Adipose tissue (tissue), 3 donors: ENCODE results near the gene UBE2D3. TPM values are rescaled to one million over a fixed set of nuclear protein-coding genes. Genes with fewer than 3 reads are reported as not detected.
"Not testable (repeated sequence)": the region's sequence is repeated elsewhere in the genome, so short reads cannot be mapped to it uniquely, and the experiment has no call there.

ENCODE experiments used
- H3K27ac ChIP-seq: one replicate; pipeline ENCODE4 v1.5.1; 2013; ENCODE audit warnings: low read depth, low read length
- WGBS, 3 donors: extraction: QIAGEN DNeasy Blood & Tissue Kit; methylation state at CpG; one replicate each; pipeline ENCODE4 v1.1.7; 2013; 5-methylcytosine and 5-hydroxymethylcytosine counted together
- polyA plus RNA-seq, 3 donors: library from polyadenylated mRNA; stranded (reverse); fragments of 200-250 nt; gene quantifications; one replicate each; pipeline ENCODE4 v1.2.3, GENCODE V29; 2013
- donor health status: healthy with polysubstance abuse.
- donor health status: Bipolar disorder and iron deficiency.
- donor health status: healthy.

The UBE2D3 gene
- polyA plus RNA-seq, 3 donors, result 125 to 275 (median 271) TPM

GRCh38 chr4:102842367-102842766 is 15.0 kb upstream of the UBE2D3 start:
- no peak overlapping the region for H3K27ac ChIP-seq
- WGBS, 3 donors, result 87 to 93% (median 89%) methylated on average over 3 of the region's 3 CpGs

GRCh38 chr4:102836596-102836995 is 9.2 kb upstream of the UBE2D3 start:
- H3K27ac ChIP-seq, result no peak overlapping the region
- WGBS, 3 donors, result 95 to 100% (median 100%) methylated on average over 1 of the region's 1 CpG

GRCh38 chr4:102832667-102833066 is 5.3 kb upstream of the UBE2D3 start:
- 90 to 95% (median 92%) methylated on average over 1 of the region's 1 CpG for WGBS, 3 donors
- no peak overlapping the region for H3K27ac ChIP-seq

- 91 to 95% (median 93%) methylated on average over 4 of the region's 4 CpGs for WGBS, 3 donors
- no peak overlapping the region for H3K27ac ChIP-seq
These were observed 4.8 kb upstream of the UBE2D3 start for GRCh38 chr4:102832105-102832504.

GRCh38 chr4:102829803-102830202 is 2.5 kb upstream of the UBE2D3 start:
- 96 to 99% (median 96%) methylated on average over 7 of the region's 7 CpGs for WGBS, 3 donors
- H3K27ac ChIP-seq, result no peak overlapping the region

GRCh38 chr4:102828497-102828808 is 1.1 kb upstream of the UBE2D3 start:
- WGBS, 3 donors, result 0% methylated on average over 4 of the region's 4 CpGs
- peak overlapping the region; percentile 53 for H3K27ac ChIP-seq

- H3K27ac ChIP-seq, result peak overlapping the region; percentile 100
- WGBS, 3 donors, result 0% methylated on average over 49 to 50 of the region's 50 CpGs
These were observed 534 bp upstream of the UBE2D3 start for GRCh38 chr4:102827674-102828496.

GRCh38 chr4:102826105-102826889 is 1.1 kb downstream of the UBE2D3 start:
- 0 to 1% (median 0%) methylated on average over 38 of the region's 38 CpGs for WGBS, 3 donors

GRCh38 chr4:102825261-102826091 is 1.9 kb downstream of the UBE2D3 start:
- peak overlapping the region; percentile 100 for H3K27ac ChIP-seq
- 0% methylated on average over 23 of the region's 23 CpGs for WGBS, 3 donors

More at GRCh38 chr4:102826105-102826889, 1.1 kb downstream of the UBE2D3 start:
- H3K27ac ChIP-seq, result peak overlapping the region; percentile 100

GRCh38 chr4:102824398-102824797 is 3.0 kb downstream of the UBE2D3 start:
- no peak overlapping the region for H3K27ac ChIP-seq
- WGBS, 3 donors, result 3 to 12% (median 7%) methylated on average over 2 of the region's 2 CpGs

GRCh38 chr4:102823897-102824296 is 3.5 kb downstream of the UBE2D3 start:
- H3K27ac ChIP-seq, result no peak overlapping the region
- 17 to 51% (median 40%) methylated on average over 4 of the region's 4 CpGs for WGBS, 3 donors

- H3K27ac ChIP-seq, result no peak overlapping the region
- 8 to 37% (median 23%) methylated on average over 4 of the region's 4 CpGs for WGBS, 3 donors
These were observed 3.9 kb downstream of the UBE2D3 start for GRCh38 chr4:102823464-102823863.

- no peak overlapping the region for H3K27ac ChIP-seq
- 52 to 66% (median 61%) methylated on average over 8 of the region's 8 CpGs for WGBS, 3 donors
These were observed 7.6 kb downstream of the UBE2D3 start for GRCh38 chr4:102819588-102820365.

- 76 to 93% (median 78%) methylated on average over 10 of the region's 10 CpGs for WGBS, 3 donors
- H3K27ac ChIP-seq, result not testable (repeated sequence)
These were observed 8.3 kb downstream of the UBE2D3 start for GRCh38 chr4:102819100-102819499.

- 33 to 51% (median 46%) methylated on average over 9 of the region's 9 CpGs for WGBS, 3 donors
- H3K27ac ChIP-seq, result no peak overlapping the region
These were observed 9.6 kb downstream of the UBE2D3 start for GRCh38 chr4:102817613-102818268.

- no peak overlapping the region for H3K27ac ChIP-seq
- WGBS, 3 donors, result 53 to 64% (median 58%) methylated on average over 3 of the region's 3 CpGs
These were observed 10.2 kb downstream of the UBE2D3 start for GRCh38 chr4:102817021-102817605.

- 82 to 90% (median 84%) methylated on average over 2 of the region's 2 CpGs for WGBS, 3 donors
- H3K27ac ChIP-seq, result no peak overlapping the region
These were observed 11.4 kb downstream of the UBE2D3 start for GRCh38 chr4:102815981-102816380.
